SKM-1 treated with dmso at 0.1 percent for 144 hours (cell line): ENCODE data around the gene MBD2.

ENCODE experiments used
- DNase-seq: peaks from one replicate; lab custom pipeline; 2025; ENCODE audit not compliant: unreplicated experiment; lab: John Stamatoyannopoulos, UW

MBD2 gene

GRCh38 chr18:54112356-54112755, 112.1 kb downstream of the MBD2 start:
- no peak for DNase-seq

DNA sequence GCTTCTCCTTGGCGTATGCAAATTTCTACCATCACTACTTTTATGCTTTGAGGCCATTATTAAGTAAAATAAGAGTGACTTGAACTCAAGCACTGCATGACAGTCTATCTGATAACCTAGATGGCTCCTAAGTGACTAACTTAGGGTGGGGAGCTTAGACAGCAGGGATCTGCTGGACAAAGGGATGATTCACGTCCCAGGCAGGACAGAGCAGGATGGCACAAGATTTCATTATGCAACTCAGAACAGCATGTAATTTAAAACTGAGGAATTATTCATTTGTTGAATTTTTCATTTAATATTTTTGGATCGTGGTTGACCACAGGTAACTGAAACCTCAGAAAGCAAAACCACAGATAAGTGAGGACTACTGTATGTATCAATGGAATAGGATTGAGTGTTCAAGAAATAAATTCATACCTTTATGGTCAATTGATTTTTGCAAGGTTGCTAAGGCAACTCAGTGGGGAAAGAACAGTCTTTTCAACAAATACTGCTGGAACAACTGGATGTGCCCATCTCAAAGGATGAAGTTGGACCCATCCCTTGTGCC, 115.3 kb downstream of the MBD2 start:
- no peak for DNase-seq

DNA sequence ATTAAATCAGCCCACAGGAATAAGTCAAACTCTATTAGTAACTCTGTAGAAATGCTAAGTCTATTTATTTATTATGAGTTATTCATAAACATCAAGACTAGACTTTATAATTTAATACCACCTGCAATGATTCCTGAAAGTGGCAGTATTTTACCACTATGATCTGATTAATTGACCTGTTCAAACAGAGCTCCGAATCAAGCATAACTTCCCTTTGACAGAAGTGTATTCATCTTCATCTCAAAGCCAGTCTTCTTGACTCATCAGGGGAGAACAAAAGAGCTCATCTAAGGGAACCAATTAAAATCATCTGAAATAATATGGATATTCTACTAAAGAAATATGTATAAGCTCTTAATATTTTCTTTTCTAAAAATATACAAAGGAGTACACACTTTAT, 122.3 kb downstream of the MBD2 start:
- no peak for DNase-seq
